ENCODE data around the gene NGB.

Gene NGB

GRCh38 chr14:77225892-77226557 is 45.0 kb downstream of the NGB start:
- DNase-seq: no peak

- no peak for DNase-seq
These were observed 45.8 kb downstream of the NGB start for GRCh38 chr14:77225254-77225653.

- no peak for DNase-seq
These were observed 46.8 kb downstream of the NGB start for GRCh38 chr14:77224212-77224611.

- DNase-seq: no peak
These were observed 48.3 kb downstream of the NGB start for GRCh38 chr14:77222546-77223225.

GRCh38 chr14:77221241-77221871 is 49.6 kb downstream of the NGB start:
- DNase-seq: no peak

GRCh38 chr14:77220246-77221017 is 50.6 kb downstream of the NGB start:
- no peak for DNase-seq

GRCh38 chr14:77219591-77219990 is 51.4 kb downstream of the NGB start:
- DNase-seq: no peak

GRCh38 chr14:77217551-77217950 is 53.5 kb downstream of the NGB start:
- DNase-seq: no peak
